Right atrium auricular region (tissue), 2 donors: Measurements from ENCODE around the gene GATA2. TPM values are rescaled to one million over a fixed set of nuclear protein-coding genes. Genes with fewer than 3 reads are reported as not detected.

Experiments used
- DNase-seq: peaks from one replicate; pipeline ENCODE4 v3.0.0-alpha.2; 2019; ENCODE audit warnings: low spot score
- H3K27ac ChIP-seq, 2 donors: fragments of 200-600 bp; sonication (generic); 1 replicate in 1 of 2; 2 replicates in 1 of 2; pipeline ENCODE4 v1.5.1; 2016 to 2019
- H3K27me3 ChIP-seq, 2 donors: fragments of 200-600 bp; sonication (generic); one replicate each; pipeline versions ENCODE4 v1.5.1 to v1.6.0; 2017 to 2019
- H3K36me3 ChIP-seq: fragments of 200-600 bp; sonication (generic); one replicate; pipeline ENCODE4 v1.5.1; 2016
- H3K4me1 ChIP-seq, 2 donors: fragments of 200-600 bp; sonication (generic); one replicate each; pipeline versions ENCODE4 v1.5.1 to v1.6.0; 2017 to 2019
- H3K4me3 ChIP-seq, 2 donors: fragments of 200-600 bp; sonication (generic); 1 replicate in 1 of 2; 2 replicates in 1 of 2; pipeline ENCODE4 v1.5.1; 2017 to 2019; ENCODE audit warnings: mild to moderate bottlenecking in 1 of 2, moderate library complexity in 1 of 2
- H3K9me3 ChIP-seq, 2 donors: fragments of 200-600 bp; sonication (generic); one replicate each; pipeline ENCODE4 v1.5.1; 2019
- CTCF ChIP-seq, 2 donors: fragments of 200-600 bp; sonication (generic); IDR thresholded peaks; one replicate each; pipeline ENCODE4 v1.5.1; 2019; ENCODE audit warnings: antibody characterized with exemption in 2 of 2
- total RNA-seq, 2 donors: library from RNA; depleted of rRNA; stranded (reverse); fragments of >200 nt; gene quantifications; one replicate each; pipeline ENCODE4 v1.1.0, GENCODE V29; 2016

Gene GATA2
- total RNA-seq, 2 donors from 2014 or later: 17.7 to 26.1 TPM

GRCh38 chr3:128435058-128435457, 57.9 kb downstream of the GATA2 start:
- no peak overlapping the region for H3K27ac ChIP-seq
- TF ChIP-seq CTCF (IDR thresholded peaks at IDR 0.05): no peak
- no peaks in the 10 kb centered on the region for H3K36me3 ChIP-seq
- no peak for DNase-seq
- peaks cover 0 to 12% of the 10 kb centered on the region in 2 donors for H3K4me1 ChIP-seq
- no peak overlapping the region for H3K4me3 ChIP-seq
- no peaks in the 10 kb centered on the region for H3K27me3 ChIP-seq
- H3K9me3 ChIP-seq: no peaks in the 10 kb centered on the region

- no peak for DNase-seq
- Histone ChIP-seq H3K4me1 (peaks cover 0 to 12% of the 10 kb centered on the region in 2 donors), H3K4me3 (no peak overlapping the region), H3K36me3 (no peaks in the 10 kb centered on the region), H3K27me3 (no peaks in the 10 kb centered on the region), H3K27ac (no peak overlapping the region), H3K9me3 (no peaks in the 10 kb centered on the region)
- TF ChIP-seq CTCF (IDR thresholded peaks at IDR 0.05): no peak
Observed at GRCh38 chr3:128434524-128434923, 58.5 kb downstream of the GATA2 start.

- Histone ChIP-seq H3K27ac (no peak overlapping the region), H3K4me3 (no peak overlapping the region), H3K4me1 (peaks cover 0 to 12% of the 10 kb centered on the region in 2 donors), H3K27me3 (no peaks in the 10 kb centered on the region), H3K36me3 (no peaks in the 10 kb centered on the region), H3K9me3 (no peaks in the 10 kb centered on the region)
- DNase-seq: no peak
- no peak for TF ChIP-seq CTCF (IDR thresholded peaks at IDR 0.05)
Observed at GRCh38 chr3:128433837-128434165, 59.2 kb downstream of the GATA2 start.

GRCh38 chr3:128432971-128433836, 59.8 kb downstream of the GATA2 start:
- Histone ChIP-seq H3K36me3 (no peaks in the 10 kb centered on the region), H3K4me1 (peaks cover 0 to 12% of the 10 kb centered on the region in 2 donors), H3K4me3 (peak overlapping the region; percentile 24 to 45), H3K9me3 (no peaks in the 10 kb centered on the region), H3K27me3 (no peaks in the 10 kb centered on the region), H3K27ac (no peak overlapping the region)
- no peak for DNase-seq
- TF ChIP-seq CTCF (IDR thresholded peaks at IDR 0.05): no peak

GRCh38 chr3:128432301-128432970, 60.6 kb downstream of the GATA2 start:
- Histone ChIP-seq H3K36me3 (no peaks in the 10 kb centered on the region), H3K27ac (no peak overlapping the region), H3K9me3 (no peaks in the 10 kb centered on the region), H3K27me3 (no peaks in the 10 kb centered on the region), H3K4me3 (peak overlapping the region; percentile 24 to 45), H3K4me1 (peaks cover 0 to 12% of the 10 kb centered on the region in 2 donors)
- DNase-seq: no peak
- TF ChIP-seq CTCF (IDR thresholded peaks at IDR 0.05): no peak
